T-helper 1 cell treated with Interleukin-12 subunit alpha and Interleukin-12 subunit beta and Interleukin-4 antibody, amounts not matched to agents 30 ng/mL and 1 ng/mL, for 36 hours (primary cell): ENCODE results near the gene CCDC91. TPM values are rescaled to one million over a fixed set of nuclear protein-coding genes. Genes with fewer than 3 reads are reported as not detected.

ENCODE experiments used
- intact Hi-C: fragments of 100-400 bp; cut with micrococcal nuclease; formaldehyde crosslinking; loops from one replicate; pipeline ENCODE4 v1.15.1; 2024
- total RNA-seq: library from RNA; stranded (reverse); gene quantifications from 2 replicates; pipeline ENCODE4 v1.2.3, GENCODE V29; 2022

The CCDC91 gene, protein sequence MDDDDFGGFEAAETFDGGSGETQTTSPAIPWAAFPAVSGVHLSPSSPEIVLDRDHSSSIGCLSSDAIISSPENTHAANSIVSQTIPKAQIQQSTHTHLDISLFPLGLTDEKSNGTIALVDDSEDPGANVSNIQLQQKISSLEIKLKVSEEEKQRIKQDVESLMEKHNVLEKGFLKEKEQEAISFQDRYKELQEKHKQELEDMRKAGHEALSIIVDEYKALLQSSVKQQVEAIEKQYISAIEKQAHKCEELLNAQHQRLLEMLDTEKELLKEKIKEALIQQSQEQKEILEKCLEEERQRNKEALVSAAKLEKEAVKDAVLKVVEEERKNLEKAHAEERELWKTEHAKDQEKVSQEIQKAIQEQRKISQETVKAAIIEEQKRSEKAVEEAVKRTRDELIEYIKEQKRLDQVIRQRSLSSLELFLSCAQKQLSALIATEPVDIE
- 20.2 and 20.6 TPM in 2 replicates for total RNA-seq

DNA sequence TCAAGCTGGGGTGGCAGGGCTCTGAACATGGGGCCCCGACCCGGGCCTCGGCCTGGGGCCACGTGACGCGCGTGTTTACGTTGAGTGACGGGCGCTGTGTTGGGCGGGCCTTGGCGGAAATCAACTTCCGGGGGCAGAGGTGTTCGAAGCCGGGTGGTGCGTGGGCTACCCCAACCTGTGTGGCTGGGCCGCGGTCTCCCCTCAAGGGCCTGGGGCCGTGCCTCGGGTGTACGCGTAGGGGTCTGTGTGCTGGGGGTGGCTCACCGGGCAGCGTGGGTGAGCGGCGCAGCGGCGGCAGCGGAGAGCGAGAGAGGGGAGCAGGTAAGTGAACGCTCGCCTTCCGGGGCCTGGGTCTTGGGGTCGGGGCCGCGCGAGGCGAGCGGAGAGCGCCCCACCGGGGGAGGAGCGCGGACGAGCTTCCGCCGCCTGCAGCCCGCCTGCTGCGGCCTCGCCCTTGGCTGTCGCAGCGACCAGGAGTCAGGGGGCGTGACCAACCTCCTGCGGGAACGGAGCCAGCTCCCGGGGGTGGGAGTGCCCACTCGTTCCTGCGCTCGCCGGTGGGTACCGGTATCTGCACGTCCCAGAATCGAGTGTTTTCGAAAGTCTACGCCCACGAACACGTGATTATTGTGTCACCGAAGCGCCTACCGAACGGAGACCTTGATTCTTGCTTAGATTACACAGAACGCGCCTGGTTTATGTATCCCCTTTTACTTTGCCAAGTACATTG lies at the start of gene CCDC91:
CCDC91 (plus strand) TSS at position 136 of the 730 bp plus-strand sequence. CDS start 66,760 bp downstream, outside the sequence.
- intact Hi-C loops: loop anchor here (1.0 to 5.0 kb wide), 11 partner anchors 32 to 1192 kb away; partner anchors contain the start of genes ERGIC2, FAR2, MRPS35 and STK38L

DNA sequence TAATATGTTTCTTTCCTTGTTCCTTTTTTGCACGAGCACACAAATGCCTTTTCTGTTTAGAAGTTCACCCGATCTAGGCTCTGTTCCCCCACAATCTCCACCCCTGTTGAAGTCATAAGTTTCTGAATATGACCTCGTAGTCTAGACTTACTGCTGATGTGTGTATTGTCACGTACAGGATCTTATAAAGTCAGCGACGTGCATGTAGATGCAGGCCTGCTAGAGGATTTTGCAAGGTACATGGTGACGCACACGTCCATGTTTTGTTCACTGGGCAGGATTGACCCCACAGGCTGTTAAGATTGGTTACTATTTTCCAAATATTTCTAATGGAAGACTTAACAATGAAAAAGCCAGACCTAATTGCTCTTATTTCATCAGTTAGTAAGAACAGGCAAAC lies 46.2 kb upstream of the CCDC91 start:
- intact Hi-C loops: no loop called here

DNA sequence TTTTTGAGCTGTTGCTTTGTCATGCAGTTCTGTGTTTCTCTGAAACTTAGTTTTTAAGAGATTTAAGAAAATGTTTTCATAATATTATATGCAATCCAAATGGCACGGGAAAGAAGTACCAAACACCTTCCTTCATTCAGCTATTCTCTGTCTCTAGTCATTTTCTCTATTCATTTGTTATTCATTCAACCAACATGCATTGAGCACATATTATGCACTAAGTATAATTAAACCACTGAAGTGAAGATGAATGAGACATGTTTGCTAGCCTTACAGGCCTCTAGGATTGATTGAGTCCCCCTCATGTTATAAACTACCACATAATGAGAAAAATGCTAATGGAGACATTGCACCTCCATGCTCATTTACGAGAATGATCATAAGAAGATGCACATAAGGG lies 45.7 kb upstream of the CCDC91 start:
- intact Hi-C loops: no loop called here

DNA sequence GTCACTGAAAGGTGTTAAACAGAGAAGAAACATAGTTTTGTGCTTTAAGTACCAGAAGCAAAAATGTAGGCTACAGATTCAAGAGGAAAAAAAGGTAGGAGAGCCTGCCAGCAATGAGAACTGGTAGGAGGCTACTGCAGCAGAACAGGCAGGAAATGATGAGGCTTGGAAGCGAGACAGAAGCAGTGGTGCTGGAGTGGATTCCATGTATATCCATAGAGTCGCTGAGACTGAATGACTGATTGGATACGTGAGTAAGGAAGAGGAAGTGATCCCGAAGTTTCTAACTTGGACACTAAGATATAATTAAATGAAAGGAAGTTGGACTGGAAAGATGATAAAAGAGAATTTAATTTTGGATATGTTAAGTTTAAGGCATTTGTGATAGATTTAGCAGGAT lies 45.0 kb upstream of the CCDC91 start:
- intact Hi-C loops: no loop called here

GRCh38 chr12:28149279-28149678 lies 41.0 kb upstream of the CCDC91 start:
- intact Hi-C loops: no loop called here

DNA sequence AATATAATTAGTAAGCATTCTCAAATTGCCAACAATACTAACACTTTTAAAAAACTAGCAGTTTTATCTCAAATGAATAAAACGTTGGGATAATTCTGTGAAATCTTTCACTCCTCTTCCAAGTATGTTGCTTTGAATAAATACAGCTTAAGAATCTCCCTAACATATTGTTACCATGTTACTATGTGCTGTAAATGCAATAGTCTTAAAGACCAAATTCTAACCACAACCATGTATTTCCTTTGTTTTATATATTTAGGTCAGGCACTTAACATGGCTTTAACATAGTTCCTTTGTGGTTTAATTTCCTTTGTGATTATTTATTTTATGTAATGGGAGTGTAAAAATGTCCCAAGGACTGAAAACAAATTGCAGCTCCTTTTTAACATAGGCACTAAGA lies 33.9 kb upstream of the CCDC91 start:
- intact Hi-C loops: no loop called here

- intact Hi-C loops: no loop called here
Observed at GRCh38 chr12:28156804-28157203, 33.5 kb upstream of the CCDC91 start.

DNA sequence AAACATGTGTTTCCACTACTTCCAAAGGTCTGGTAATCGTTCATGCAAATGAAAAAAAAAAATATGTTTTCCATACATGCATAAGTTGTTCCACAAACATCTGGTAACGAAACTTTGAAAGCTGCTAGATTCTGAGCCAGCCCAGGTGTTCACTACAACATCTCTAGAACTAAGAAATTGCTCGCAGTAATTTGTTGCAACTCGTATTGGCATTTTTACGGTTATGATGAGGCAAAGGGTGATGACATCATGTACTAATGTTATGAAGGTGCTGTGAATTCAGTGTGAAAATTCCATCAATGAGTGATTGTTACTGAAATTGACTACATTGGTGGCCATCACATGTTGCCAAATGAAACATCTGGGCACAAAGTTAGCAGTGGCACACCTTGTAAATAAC lies 31.9 kb upstream of the CCDC91 start:
- intact Hi-C loops: no loop called here

DNA sequence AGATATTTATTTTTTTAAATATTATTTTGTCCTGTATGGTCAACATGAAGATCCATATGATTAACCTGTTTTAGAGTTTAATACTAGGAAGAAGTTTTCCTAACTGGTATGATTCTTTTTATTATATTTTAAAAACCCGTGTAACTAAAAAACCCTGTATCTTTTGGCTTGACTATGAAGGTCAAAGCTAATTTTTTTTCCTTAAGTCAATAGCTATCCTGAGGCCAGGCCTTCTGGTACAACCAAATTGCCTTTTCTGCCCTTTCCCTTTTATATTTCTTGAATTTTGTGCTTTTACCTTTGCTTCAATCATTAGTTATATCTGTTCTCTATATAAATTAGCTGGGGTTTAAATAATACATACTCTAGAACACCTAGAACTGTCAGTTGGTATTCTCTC lies 30.6 kb upstream of the CCDC91 start:
- intact Hi-C loops: no loop called here

DNA sequence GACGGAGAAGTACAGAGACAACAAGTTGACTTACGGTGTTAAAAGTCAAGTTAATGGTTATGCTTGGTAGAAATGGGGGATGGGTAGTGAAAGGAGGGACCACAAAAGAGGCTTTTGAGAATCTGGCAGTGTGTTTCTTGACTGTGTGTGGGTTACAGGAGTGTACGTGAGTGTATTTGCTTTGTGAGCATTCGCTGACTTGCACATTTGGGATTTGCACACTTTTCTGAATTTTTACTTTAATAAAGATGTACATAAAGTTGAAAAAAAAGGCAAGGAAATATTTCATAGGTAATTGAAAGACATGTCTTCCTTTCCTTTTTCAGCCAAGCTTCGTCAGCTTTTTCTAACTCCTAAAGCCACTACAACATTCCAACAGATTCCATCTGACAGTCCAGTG lies 28.6 kb upstream of the CCDC91 start:
- intact Hi-C loops: no loop called here

DNA sequence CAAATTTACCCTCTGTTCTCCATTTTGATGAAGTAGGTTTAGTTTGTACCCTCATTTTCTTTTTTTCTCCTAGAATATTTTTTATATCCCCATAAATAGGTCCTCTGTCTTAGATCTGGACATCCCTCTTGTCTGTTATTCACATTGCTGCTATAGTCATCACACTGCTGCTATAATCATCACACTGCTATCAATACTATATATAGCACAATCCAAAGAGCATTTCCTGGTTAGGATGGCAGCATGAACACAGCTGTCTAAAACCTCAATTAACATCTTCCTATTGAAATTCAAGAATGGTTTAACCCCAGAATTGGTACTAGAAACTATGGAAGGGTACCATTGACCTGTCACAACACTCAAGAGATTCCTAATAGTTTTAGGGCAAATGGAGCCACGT lies 27.6 kb upstream of the CCDC91 start:
- intact Hi-C loops: no loop called here

DNA sequence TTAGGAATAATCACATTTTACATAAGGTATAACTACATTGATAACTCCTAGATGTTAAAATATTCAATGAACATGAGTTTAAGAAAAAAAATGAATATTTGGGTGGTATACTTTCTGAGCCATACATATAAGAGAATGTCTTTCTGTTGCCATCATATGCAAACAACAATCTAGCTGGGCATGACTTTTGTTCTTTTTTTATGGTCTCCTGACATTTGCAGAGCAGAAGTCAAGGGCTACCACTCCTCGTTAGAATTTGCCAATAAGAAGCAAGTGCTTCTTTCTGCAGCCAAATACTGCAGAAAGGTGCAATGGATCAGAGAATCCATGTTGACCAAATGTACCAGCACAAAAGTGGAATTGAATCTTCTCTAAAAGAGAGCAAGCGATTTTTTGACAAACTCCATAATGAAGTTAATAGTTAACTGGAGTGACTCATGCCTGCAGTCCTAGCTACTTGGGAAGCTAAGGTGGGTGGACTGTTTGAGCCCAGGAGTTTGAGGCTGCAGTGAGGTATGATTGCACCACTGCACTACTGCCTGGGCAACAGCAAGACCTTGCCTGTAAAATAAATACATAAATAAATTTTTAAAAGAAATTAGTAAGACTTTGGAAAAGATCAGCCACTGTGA lies 25.5 kb upstream of the CCDC91 start:
- intact Hi-C loops: no loop called here

- intact Hi-C loops: no loop called here
Observed at GRCh38 chr12:28167981-28168485, 22.2 kb upstream of the CCDC91 start.

DNA sequence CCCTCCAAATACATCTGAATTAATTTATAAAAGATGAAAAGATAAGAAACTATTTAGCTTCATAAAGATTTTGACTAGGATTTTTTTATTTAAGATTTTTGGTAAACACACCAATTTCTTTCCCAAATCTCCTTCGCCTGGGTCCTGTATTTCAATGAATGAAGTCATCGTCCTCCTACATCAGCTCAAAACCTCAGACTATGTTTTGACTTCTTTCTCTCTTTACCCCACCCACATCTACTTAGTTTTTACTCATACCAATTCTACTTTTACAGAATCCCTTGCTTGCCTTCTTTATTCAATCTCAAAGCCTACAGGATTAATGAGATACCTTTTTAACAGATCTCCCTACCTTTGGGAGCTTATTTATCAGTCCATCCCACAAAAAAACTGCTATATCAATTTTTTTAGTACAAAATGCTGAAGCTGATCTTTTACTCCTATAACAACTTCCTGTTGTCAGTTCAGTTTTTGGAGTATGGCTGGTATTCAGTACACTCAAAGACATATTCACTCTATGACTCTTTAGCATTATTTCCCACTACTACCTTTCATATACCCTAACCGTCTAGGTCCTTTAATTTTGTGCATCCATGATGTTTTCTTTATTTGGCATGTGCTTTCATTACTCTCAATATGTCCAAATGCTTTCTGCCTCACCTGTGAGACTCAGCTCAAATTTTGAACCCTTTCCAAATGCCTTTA lies 18.7 kb upstream of the CCDC91 start:
- intact Hi-C loops: no loop called here

GRCh38 chr12:28172434-28173030 lies 17.7 kb upstream of the CCDC91 start:
- intact Hi-C loops: no loop called here

DNA sequence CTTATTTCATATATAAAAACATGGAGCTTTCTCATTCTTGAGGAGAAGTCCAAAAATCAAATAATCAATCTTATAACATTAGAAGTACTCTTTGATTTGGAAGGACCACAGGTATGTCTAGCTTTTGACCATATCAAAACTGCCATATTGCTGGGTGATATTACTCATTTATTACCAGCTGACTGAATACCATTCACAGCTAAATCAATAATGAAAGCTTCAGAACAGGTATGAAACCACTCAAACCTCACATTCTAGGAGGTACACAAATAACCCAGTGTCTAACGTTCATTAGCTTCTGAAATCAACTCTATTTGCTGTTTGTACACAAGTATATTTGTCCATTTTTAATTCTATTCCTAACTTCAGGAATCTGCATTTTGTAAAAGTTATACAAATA lies 16.8 kb upstream of the CCDC91 start:
- intact Hi-C loops: no loop called here

DNA sequence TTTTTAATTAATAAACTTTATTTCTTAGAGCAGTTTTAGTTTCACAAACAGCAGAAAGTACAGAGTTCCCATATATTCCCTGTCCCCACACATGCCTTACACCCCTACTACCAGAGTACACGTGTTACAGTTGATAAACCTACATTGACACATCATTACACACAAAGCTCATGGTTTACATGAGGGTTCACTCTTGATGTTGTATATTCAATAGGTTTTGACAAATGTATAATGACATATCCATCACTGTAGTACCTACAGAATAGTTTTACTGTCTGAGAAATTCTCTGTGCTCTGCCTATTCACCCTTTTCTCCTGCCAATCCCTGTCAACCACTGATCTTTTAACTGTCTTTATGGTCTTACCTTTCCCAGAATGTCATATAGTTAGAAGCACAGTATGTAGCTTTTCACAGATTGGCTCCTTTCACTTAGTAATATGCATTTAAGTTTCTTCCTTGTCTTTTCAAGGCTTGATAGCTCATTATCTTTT lies 15.1 kb upstream of the CCDC91 start:
- intact Hi-C loops: no loop called here

DNA sequence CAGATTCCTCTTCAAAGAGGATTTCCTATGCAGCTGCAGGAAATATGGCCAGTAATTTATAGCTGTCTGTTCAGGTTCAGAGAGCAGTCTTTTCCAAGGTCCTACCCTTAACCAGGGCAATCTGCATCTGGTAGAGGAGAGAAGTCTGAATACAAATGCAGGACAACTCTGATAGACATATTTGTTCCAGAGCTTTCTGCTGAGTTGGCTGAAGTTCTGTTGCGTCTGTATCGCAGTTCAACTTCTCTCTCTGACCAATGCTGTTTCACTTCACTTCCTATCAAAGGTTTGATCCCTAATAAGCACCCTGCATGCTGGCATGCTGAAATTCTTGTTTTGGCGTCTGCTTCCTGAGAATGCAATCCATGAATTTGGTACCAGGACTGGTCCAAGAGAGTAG lies 14.0 kb upstream of the CCDC91 start:
- intact Hi-C loops: no loop called here

DNA sequence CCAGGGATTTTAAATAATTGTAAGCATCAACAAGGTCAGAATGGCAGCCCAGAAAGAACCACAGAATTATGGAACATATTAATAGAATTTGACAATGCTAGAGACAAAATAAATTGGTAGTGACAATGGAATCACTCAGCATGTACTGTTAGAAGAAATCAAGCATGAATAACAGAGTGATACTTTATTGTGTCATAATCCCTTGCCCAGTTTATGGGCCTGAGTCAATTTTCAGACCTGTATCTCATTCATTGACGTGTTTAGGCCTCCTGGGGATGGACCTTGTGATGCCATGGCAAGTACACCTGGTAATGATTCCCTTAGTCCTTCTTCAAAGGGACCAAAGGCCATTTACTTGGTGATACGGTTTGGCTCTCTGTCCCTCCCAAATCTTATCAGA lies 12.8 kb upstream of the CCDC91 start:
- intact Hi-C loops: no loop called here

DNA sequence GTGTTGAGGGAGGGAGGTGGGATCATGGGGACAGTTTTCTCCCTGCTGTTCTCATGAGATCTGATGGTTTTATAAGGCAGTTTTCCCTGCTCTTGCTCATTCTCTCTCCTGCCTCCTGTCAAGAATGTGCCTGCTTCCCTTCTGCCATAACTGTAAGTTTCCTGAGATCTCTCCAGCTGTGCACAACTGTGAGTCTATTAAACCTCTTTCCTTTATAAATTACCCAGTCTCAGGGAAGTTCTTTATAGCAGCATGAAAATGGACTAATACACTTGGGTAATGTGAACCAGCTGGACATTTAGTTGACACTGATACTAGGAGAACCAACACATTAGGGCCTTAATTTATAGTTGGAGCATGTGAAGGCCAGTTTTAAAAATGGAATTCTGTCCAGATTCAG lies 12.4 kb upstream of the CCDC91 start:
- intact Hi-C loops: no loop called here

DNA sequence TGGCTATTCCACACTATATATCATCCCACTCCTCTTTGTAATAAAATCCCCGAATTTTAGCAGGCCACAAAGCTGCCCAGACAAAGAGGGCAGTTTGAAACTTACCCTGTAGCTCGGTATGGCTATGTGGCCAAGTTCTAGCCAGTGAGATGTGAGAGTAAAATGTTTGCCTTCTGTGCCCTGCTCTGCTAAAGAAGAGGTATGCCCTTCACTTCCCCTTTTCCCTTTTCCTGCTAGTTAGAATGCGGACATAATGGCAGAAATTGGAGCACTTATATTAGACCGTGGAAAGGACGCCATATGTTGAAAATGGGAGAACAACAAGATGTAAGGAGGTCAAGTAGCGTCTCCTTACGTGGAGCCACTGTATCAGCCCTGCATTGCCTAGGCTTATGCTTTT lies 11.5 kb upstream of the CCDC91 start:
- intact Hi-C loops: no loop called here
